Upper lobe of left lung (tissue), 4 donors: ENCODE data around the gene TRPM8.

Experiments used
- CTCF ChIP-seq, 6 experiments: fragments of 450-650 bp in 4 of 6; fragments of 200-600 bp in 2 of 6; sonication (generic) in 2 of 6; IDR thresholded peaks; one replicate each; pipeline ENCODE4 v1.5.1; 2016 to 2019; ENCODE audit warnings: antibody characterized with exemption in 6 of 6
- POLR2A ChIP-seq, 4 donors: fragments of 450-650 bp; IDR thresholded peaks; one replicate each; pipeline ENCODE4 v1.5.1; 2016 to 2017; ENCODE audit warnings: antibody characterized with exemption in 4 of 4, mild to moderate bottlenecking in 2 of 4

GRCh38 chr2:233867993-233868532, 49.1 kb upstream of the TRPM8 start, which contains the start of gene MSL3B:
- no peak for TF ChIP-seq POLR2A (IDR thresholded peaks at IDR 0.05)
- no peak for TF ChIP-seq CTCF (IDR thresholded peaks at IDR 0.05)
